Loucy (cell line): Measurements from ENCODE around the gene COL24A1.
"Not testable (repeated sequence)": the region's sequence is repeated elsewhere in the genome, so short reads cannot be mapped to it uniquely, and the experiment has no call there.

ENCODE experiments used
- H2AFZ ChIP-seq: fragments of 200-600 bp; sonication (generic); 2 replicates; pipeline ENCODE4 v1.6.0; 2016; ENCODE audit warnings: antibody characterized with exemption, mild to moderate bottlenecking, low read length, moderate library complexity
- H3F3A ChIP-seq: fragments of 200-600 bp; 2 replicates; pipeline ENCODE4 v1.6.0; 2016; ENCODE audit warnings: antibody characterized with exemption, low read depth, mild to moderate bottlenecking
- H3K27me3 ChIP-seq: fragments of 200-600 bp; sonication (generic); 2 replicates; pipeline ENCODE4 v1.6.1; 2014; ENCODE audit warnings: low read length, mild to moderate bottlenecking; ENCODE audit not compliant: insufficient read depth, poor library complexity, severe bottlenecking
- H3K36me3 ChIP-seq: fragments of 200-600 bp; sonication (generic); 2 replicates; pipeline ENCODE4 v1.6.1; 2016; ENCODE audit warnings: low read length; ENCODE audit not compliant: insufficient read depth
- H3K4me1 ChIP-seq: fragments of 200-600 bp; sonication (generic); 2 replicates; pipeline ENCODE4 v1.5.1; 2014; ENCODE audit warnings: low read length, mild to moderate bottlenecking; ENCODE audit not compliant: insufficient read depth, poor library complexity, severe bottlenecking
- H3K4me2 ChIP-seq: fragments of 200-600 bp; sonication (generic); 2 replicates; pipeline ENCODE4 v1.6.0; 2014; ENCODE audit warnings: antibody characterized with exemption, low read length, low read depth, mild to moderate bottlenecking; ENCODE audit not compliant: poor library complexity, severe bottlenecking
- H3K4me3 ChIP-seq: fragments of 200-600 bp; sonication (generic); 2 replicates; pipeline ENCODE4 v1.5.1; 2014; ENCODE audit warnings: low read length, mild to moderate bottlenecking, mixed read lengths; ENCODE audit not compliant: poor library complexity, severe bottlenecking
- H3K79me2 ChIP-seq: fragments of 200-600 bp; sonication (generic); 2 replicates; pipeline ENCODE4 v1.6.1; 2014; ENCODE audit warnings: low read length; ENCODE audit not compliant: insufficient read depth
- H3K9ac ChIP-seq: fragments of 200-600 bp; sonication (generic); 2 replicates; pipeline ENCODE4 v1.6.0; 2014; ENCODE audit warnings: mild to moderate bottlenecking, low read depth, low read length, moderate library complexity; ENCODE audit not compliant: poor library complexity, severe bottlenecking
- H3K9me2 ChIP-seq: fragments of 200-600 bp; sonication (generic); replicated peaks from 2 replicates; pipeline ENCODE4 v1.6.1; 2016; ENCODE audit warnings: low read depth, low read length, mixed read lengths
- H3K9me3 ChIP-seq: fragments of 200-600 bp; sonication (generic); 2 replicates; pipeline ENCODE4 v1.6.1; 2014; ENCODE audit warnings: mild to moderate bottlenecking, antibody characterized with exemption, low read length, low read depth; ENCODE audit not compliant: insufficient read depth
- H4K20me1 ChIP-seq: fragments of 200-600 bp; sonication (generic); 2 replicates; pipeline ENCODE4 v1.6.0; 2014; ENCODE audit warnings: antibody characterized with exemption, low read length, mild to moderate bottlenecking; ENCODE audit not compliant: insufficient read depth, poor library complexity, severe bottlenecking
- EZH2phosphoT487 ChIP-seq: fragments of 200-600 bp; IDR thresholded peaks from 2 replicates; pipeline ENCODE4 v1.6.1; 2018; ENCODE audit warnings: antibody characterized with exemption, mild to moderate bottlenecking, moderate library complexity, borderline replicate concordance
- TF ChIP-seq, protein P1 (sequence below): fragments of 200-600 bp; sonication (generic); conservative IDR thresholded peaks from 2 replicates; pipeline ENCODE4 v1.5.1; 2014; ENCODE audit warnings: mild to moderate bottlenecking, antibody characterized with exemption, low read length

Gene COL24A1

DNA sequence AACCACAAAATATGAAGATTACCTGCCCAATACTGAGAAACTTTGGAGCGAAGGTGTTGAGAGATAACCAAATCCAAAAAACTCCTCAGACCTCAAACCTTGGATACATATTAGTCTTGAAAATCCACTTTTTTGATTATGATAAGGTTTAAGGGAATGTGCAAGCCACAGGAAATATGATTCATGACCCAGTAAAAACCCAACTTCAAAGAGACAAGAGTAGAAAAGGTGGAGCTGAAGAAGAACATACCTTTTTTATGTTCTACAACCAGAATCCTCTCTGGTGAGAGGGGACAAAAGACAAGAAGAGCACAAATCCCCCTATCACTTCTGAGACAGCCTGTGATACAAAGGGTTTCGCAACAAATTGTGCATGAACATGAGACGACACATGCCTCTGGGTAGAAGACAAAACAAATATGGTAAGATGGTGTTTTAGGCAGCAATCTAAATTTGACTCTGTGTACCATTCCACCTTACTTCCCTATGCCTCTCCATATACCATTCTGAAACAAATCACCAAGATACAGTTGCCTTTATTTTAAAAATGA is 37.3 kb downstream of the COL24A1 start:
- no peak overlapping the region for H3K4me3 ChIP-seq
- H3K9ac ChIP-seq: no peak overlapping the region
- no peaks in the 10 kb centered on the region for H4K20me1 ChIP-seq
- H3K9me3 ChIP-seq: no peaks in the 10 kb centered on the region
- H3K79me2 ChIP-seq: no peaks in the 10 kb centered on the region
- no peaks in the 10 kb centered on the region for H3K36me3 ChIP-seq
- no peaks in the 10 kb centered on the region for H3K9me2 ChIP-seq
- H3K4me1 ChIP-seq: peaks cover 9% of the 10 kb centered on the region
- H3K27me3 ChIP-seq: no peaks in the 10 kb centered on the region
- H3K4me2 ChIP-seq: peak overlapping the region; percentile 22
- TF ChIP-seq, protein P1, sequence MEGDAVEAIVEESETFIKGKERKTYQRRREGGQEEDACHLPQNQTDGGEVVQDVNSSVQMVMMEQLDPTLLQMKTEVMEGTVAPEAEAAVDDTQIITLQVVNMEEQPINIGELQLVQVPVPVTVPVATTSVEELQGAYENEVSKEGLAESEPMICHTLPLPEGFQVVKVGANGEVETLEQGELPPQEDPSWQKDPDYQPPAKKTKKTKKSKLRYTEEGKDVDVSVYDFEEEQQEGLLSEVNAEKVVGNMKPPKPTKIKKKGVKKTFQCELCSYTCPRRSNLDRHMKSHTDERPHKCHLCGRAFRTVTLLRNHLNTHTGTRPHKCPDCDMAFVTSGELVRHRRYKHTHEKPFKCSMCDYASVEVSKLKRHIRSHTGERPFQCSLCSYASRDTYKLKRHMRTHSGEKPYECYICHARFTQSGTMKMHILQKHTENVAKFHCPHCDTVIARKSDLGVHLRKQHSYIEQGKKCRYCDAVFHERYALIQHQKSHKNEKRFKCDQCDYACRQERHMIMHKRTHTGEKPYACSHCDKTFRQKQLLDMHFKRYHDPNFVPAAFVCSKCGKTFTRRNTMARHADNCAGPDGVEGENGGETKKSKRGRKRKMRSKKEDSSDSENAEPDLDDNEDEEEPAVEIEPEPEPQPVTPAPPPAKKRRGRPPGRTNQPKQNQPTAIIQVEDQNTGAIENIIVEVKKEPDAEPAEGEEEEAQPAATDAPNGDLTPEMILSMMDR: no peak
- no peak for TF ChIP-seq EZH2phosphoT487
- H2AFZ ChIP-seq: no peak overlapping the region
- no peaks in the 10 kb centered on the region for H3F3A ChIP-seq

DNA sequence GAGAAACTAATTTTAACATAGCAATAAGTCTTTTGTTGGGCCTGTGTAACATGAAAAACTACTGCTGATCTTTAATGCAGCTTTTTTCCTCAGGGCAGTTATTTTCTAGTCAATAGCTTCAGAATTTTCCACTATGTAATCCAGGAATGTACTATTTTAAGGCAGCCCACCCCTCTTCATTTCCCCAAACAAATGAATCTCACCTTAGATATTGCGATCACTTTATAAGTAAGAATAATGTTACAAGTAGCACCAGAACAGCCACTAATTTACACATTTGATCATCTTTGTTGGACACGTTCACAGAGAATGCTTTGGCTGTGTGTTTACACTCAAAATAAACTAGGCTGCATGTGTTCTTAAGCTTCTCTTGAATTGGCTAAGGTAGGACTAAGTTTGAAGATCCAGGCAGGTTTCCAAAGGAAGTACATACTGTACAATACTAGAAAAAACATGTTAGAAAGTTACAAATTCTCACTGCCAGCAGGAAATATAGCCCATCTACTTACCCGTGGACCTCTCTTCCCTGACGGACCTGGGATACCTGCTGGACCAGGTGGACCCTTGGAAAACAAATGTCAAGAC is 41.7 kb downstream of the COL24A1 start:
- no peak for TF ChIP-seq EZH2phosphoT487
- TF ChIP-seq, protein P1: no peak
- no peaks in the 10 kb centered on the region for H3K9me3 ChIP-seq
- no peaks in the 10 kb centered on the region for H3K36me3 ChIP-seq
- H3K9ac ChIP-seq: no peak overlapping the region
- no peaks in the 10 kb centered on the region for H3K27me3 ChIP-seq
- H3K9me2 ChIP-seq: no peaks in the 10 kb centered on the region
- no peaks in the 10 kb centered on the region for H4K20me1 ChIP-seq
- no peaks in the 10 kb centered on the region for H3F3A ChIP-seq
- H2AFZ ChIP-seq: no peak overlapping the region
- no peaks in the 10 kb centered on the region for H3K79me2 ChIP-seq
- H3K4me1 ChIP-seq: peaks cover 9% of the 10 kb centered on the region
- H3K4me3 ChIP-seq: no peak overlapping the region
- no peak overlapping the region for H3K4me2 ChIP-seq

DNA sequence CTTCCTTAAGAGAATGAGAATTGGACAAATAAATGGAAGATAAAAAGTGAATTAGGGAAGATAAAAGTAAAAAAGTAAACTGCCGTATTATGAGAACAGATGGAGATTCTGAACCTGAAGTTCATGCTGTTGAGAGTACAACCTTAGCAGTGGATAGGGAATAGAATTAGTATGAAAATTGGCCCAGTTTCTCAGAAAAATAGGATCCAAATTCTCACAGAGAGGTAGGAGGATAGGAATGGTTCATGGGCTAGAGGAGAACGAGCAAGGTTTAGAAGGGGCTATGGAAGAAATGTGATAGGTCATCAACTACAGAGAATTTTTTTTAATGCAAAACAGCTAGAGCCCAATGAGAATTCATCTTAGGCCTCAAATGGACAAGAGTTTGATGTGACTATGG is 42.3 kb downstream of the COL24A1 start:
- H3F3A ChIP-seq: no peaks in the 10 kb centered on the region
- no peaks in the 10 kb centered on the region for H3K9me3 ChIP-seq

DNA sequence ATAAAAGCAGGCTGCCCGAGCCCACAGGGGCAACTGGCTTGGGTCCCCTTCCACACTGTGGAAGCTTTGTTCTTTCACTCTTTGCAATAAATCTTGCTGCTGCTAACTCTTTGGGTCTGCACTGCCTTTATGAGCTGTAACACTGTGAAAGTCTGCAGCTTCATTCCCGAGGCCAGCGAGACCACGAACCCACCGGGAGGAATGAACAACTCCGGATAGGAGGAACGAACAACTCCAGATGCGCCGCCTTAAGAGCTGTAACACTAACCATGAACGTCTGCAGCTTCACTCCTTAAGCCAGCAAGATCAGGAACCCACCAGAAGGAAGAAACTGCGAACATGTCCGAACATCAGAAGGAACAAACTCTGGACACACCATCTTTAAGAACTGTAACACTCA is 45.0 kb downstream of the COL24A1 start:
- H2AFZ ChIP-seq, H4K20me1 ChIP-seq, H3K4me1 ChIP-seq, H3K36me3 ChIP-seq, H3K9me2 ChIP-seq, H3K27me3 ChIP-seq, H3K4me2 ChIP-seq, H3F3A ChIP-seq, H3K4me3 ChIP-seq, H3K9me3 ChIP-seq, H3K9ac ChIP-seq, H3K79me2 ChIP-seq: not testable (repeated sequence)

More for the DNA sequence above, 42.3 kb downstream of the COL24A1 start:
- Histone ChIP-seq H3K36me3 (no peaks in the 10 kb centered on the region), H3K4me2 (no peak overlapping the region), H3K9ac (no peak overlapping the region), H4K20me1 (no peaks in the 10 kb centered on the region), H3K4me3 (no peak overlapping the region), H3K27me3 (no peaks in the 10 kb centered on the region), H2AFZ (no peak overlapping the region), H3K4me1 (peaks cover 5% of the 10 kb centered on the region), H3K9me2 (no peaks in the 10 kb centered on the region), H3K79me2 (no peaks in the 10 kb centered on the region)
- TF ChIP-seq EZH2phosphoT487: no peak
- TF ChIP-seq, protein P1: no peak
